IMR-90 (cell line): ENCODE data around the gene ANKFN1. TPM values are rescaled to one million over a fixed set of nuclear protein-coding genes. Genes with fewer than 3 reads are reported as not detected.

Experiments
- ATAC-seq: fragments of 200-7000 bp; cut with Tn5 transposase; 2 replicates; pipeline ENCODE4 v1.9.1; 2020; ENCODE audit warnings: low read depth, mild to moderate bottlenecking, moderate library complexity
- BruUV-seq: library from RNA; stranded (reverse); fragments of 400-500 nt; replicated peaks from 2 replicates; lab custom pipeline; 2021; lab: Mats Ljungman, UMichigan
- CTCF ChIA-PET: fragments of 300-600 bp; formaldehyde crosslinking; extraction: SDS; loops from one replicate; lab custom pipeline; 2021; ENCODE audit warnings: antibody characterized with exemption; lab: Yijun Ruan, JAX
- POLR2A ChIA-PET: fragments of 300-600 bp; sonication (Branson Sonifier 250); formaldehyde crosslinking; loops from one replicate; lab custom pipeline; 2022; ENCODE audit warnings: antibody characterized with exemption; ENCODE audit not compliant: unreplicated experiment; lab: Charles Lee
- DNase-seq: peaks from one replicate; pipeline ENCODE4 v3.0.0; 2013
- H2AFZ ChIP-seq: replicated peaks from 2 replicates; pipeline ENCODE3; 2013; ENCODE audit warnings: low read length, mild to moderate bottlenecking; ENCODE audit not compliant: poor library complexity
- H2AK5ac ChIP-seq: 2 replicates; pipeline ENCODE4 v1.6.1; 2013; ENCODE audit warnings: low read depth, low read length, inconsistent platforms
- H2AK9ac ChIP-seq: replicated peaks from 2 replicates; pipeline ENCODE3; 2013; ENCODE audit warnings: mild to moderate bottlenecking, low read depth, low read length, moderate library complexity; ENCODE audit not compliant: poor library complexity
- H2BK120ac ChIP-seq: 2 replicates; pipeline ENCODE4 v1.6.1; 2013; ENCODE audit warnings: low read depth, low read length, inconsistent platforms
- H2BK15ac ChIP-seq: 3 replicates; pipeline ENCODE4 v1.6.1; 2013; ENCODE audit warnings: low read depth, low read length, inconsistent platforms
- H2BK20ac ChIP-seq: 2 replicates; pipeline ENCODE4 v1.6.1; 2013; ENCODE audit warnings: low read depth, mild to moderate bottlenecking, inconsistent platforms, low read length, moderate library complexity
- H2BK5ac ChIP-seq: 2 replicates; pipeline ENCODE4 v1.6.1; 2013; ENCODE audit warnings: mild to moderate bottlenecking, low read depth, low read length, inconsistent platforms; ENCODE audit not compliant: poor library complexity, severe bottlenecking
- H3K14ac ChIP-seq: replicated peaks from 2 replicates; pipeline ENCODE4 v1.6.1; 2013; ENCODE audit warnings: low read depth, low read length, inconsistent platforms
- H3K18ac ChIP-seq: 2 replicates; pipeline ENCODE4 v1.6.1; 2013; ENCODE audit warnings: low read depth, low read length, control low read depth
- H3K23ac ChIP-seq: 2 replicates; pipeline ENCODE4 v1.6.1; 2013; ENCODE audit warnings: low read depth, low read length, inconsistent platforms
- H3K27ac ChIP-seq: 2 replicates; pipeline ENCODE4 v1.5.1; 2013; ENCODE audit warnings: mild to moderate bottlenecking, control low read depth, low read length; ENCODE audit not compliant: insufficient read depth
- H3K27me3 ChIP-seq: 2 replicates; pipeline ENCODE4 v1.6.1; 2013; ENCODE audit warnings: low read length; ENCODE audit not compliant: control insufficient read depth, insufficient read depth
- H3K36me3 ChIP-seq: 2 replicates; pipeline ENCODE4 v1.6.1; 2013; ENCODE audit warnings: low read length, mixed read lengths; ENCODE audit not compliant: control insufficient read depth, insufficient read depth
- H3K4ac ChIP-seq: 2 replicates; pipeline ENCODE4 v1.6.1; 2013; ENCODE audit warnings: low read depth, low read length, inconsistent platforms
- H3K4me1 ChIP-seq: 2 replicates; pipeline ENCODE4 v1.6.1; 2013; ENCODE audit warnings: low read length, mixed read lengths; ENCODE audit not compliant: control insufficient read depth, insufficient read depth
- H3K4me2 ChIP-seq: 2 replicates; pipeline ENCODE4 v1.6.1; 2013; ENCODE audit warnings: low read depth, mild to moderate bottlenecking, control low read depth, low read length, moderate library complexity
- H3K4me3 ChIP-seq: 2 replicates; pipeline ENCODE4 v1.5.1; 2013; ENCODE audit warnings: low read depth, mild to moderate bottlenecking, control low read depth, low read length, moderate library complexity; ENCODE audit not compliant: insufficient read depth
- H3K56ac ChIP-seq: 2 replicates; pipeline ENCODE4 v1.6.1; 2013; ENCODE audit warnings: low read length, inconsistent platforms; ENCODE audit not compliant: insufficient read depth; ENCODE audit errors: extremely low read depth
- H3K79me1 ChIP-seq, 2 experiments: 2 replicates each; pipeline ENCODE4 v1.6.1; 2013; ENCODE audit warnings: low read length in 2 of 2, inconsistent platforms in 1 of 2, low read depth in 1 of 2
- H3K9ac ChIP-seq: 2 replicates; pipeline ENCODE4 v1.6.1; 2013; ENCODE audit warnings: low read depth, low read length, control low read depth
- H3K9me1 ChIP-seq: 2 replicates; pipeline ENCODE4 v1.6.1; 2013; ENCODE audit warnings: low read length, inconsistent platforms; ENCODE audit not compliant: insufficient read depth
- H3K9me3 ChIP-seq: 2 replicates; pipeline ENCODE4 v1.6.1; 2013; ENCODE audit warnings: low read length; ENCODE audit not compliant: control insufficient read depth, insufficient read depth
- H4K20me1 ChIP-seq: 2 replicates; pipeline ENCODE4 v1.6.1; 2013; ENCODE audit warnings: low read length, inconsistent platforms; ENCODE audit not compliant: insufficient read depth
- H4K5ac ChIP-seq: 2 replicates; pipeline ENCODE4 v1.6.1; 2013; ENCODE audit warnings: mild to moderate bottlenecking, low read depth, low read length, control low read depth
- H4K8ac ChIP-seq, 2 experiments: 2 replicates each; pipeline ENCODE4 v1.6.1; 2013; ENCODE audit warnings: low read depth in 2 of 2, low read length in 2 of 2, control low read depth in 1 of 2, inconsistent platforms in 1 of 2
- H4K91ac ChIP-seq: 2 replicates; pipeline ENCODE4 v1.6.1; 2013; ENCODE audit warnings: low read depth, low read length, inconsistent platforms; ENCODE audit not compliant: insufficient read depth
- MAFK ChIP-seq: IDR thresholded peaks from 2 replicates; pipeline ENCODE4 v1.6.1; 2012; ENCODE audit warnings: low read depth, low read length, improper control_type of control experiment
- NFE2L2 ChIP-seq: fragments of 150-350 bp; IDR thresholded peaks from 2 replicates; pipeline ENCODE4 v1.6.1; 2016; ENCODE audit warnings: low read depth, mild to moderate bottlenecking, low read length
- SMC3 ChIP-seq: fragments of 150-350 bp; IDR thresholded peaks from 2 replicates; pipeline ENCODE4 v1.6.1; 2016; ENCODE audit warnings: low read depth, mild to moderate bottlenecking, antibody characterized with exemption, low read length, moderate library complexity
- WGBS, 2 experiments: methylation state at CpG; one replicate each; pipeline versions ENCODE4 v1.1.5 to v1.1.7; 2013; ENCODE audit warnings: missing lambda C conversion rate in 2 of 2; ENCODE audit not compliant: insufficient read length in 1 of 2; ENCODE audit errors: extremely low coverage in 2 of 2; 5-methylcytosine and 5-hydroxymethylcytosine counted together
- dilution Hi-C: fragments of 300-500 bp; cut with HindIII; formaldehyde crosslinking; loops from one replicate; pipeline ENCODE4 v1.14.3; 2018; ENCODE audit warnings: low sequenced_read_pairs; ENCODE audit not compliant: unreplicated experiment
- in situ Hi-C: fragments of 300-500 bp; cut with MboI; formaldehyde crosslinking; loops from 3 replicates; pipeline ENCODE4 v1.14.3; 2019; ENCODE audit warnings: low sequenced_read_pairs, inconsistent platforms, mixed read lengths
- intact Hi-C: fragments of 100-400 bp; cut with micrococcal nuclease; formaldehyde crosslinking; loops from 2 replicates; pipeline ENCODE4 v1.10.0; 2022
- polyA plus RNA-seq, 3 experiments: library from polyadenylated mRNA; depleted of rRNA; stranded (reverse); fragments of >200 nt; gene quantifications; 2 replicates each; pipeline ENCODE4 v1.2.3, GENCODE V29; 2012; ENCODE audit warnings: low replicate concordance in 1 of 3
- total RNA-seq: library from RNA; depleted of rRNA; stranded (reverse); fragments of >200 nt; gene quantifications from 2 replicates; pipeline ENCODE4 v1.2.3, GENCODE V29; 2012

Gene ANKFN1
- total and polyA plus RNA-seq, 2 of the 4 experiments (the other 2 are of a cell fraction), result not detected

GRCh38 chr17:56222255-56222654, 69.0 kb downstream of the ANKFN1 start:
- ChIA-PET POLR2A (no interaction called here), CTCF (no interaction called here)
- peak overlapping the region; percentile 72 for H2BK120ac ChIP-seq
- no peak overlapping the region for H3K9ac ChIP-seq
- H3K79me1 ChIP-seq, result no peaks in the 10 kb centered on the region
- peak overlapping the region; percentile 56 for H2AK9ac ChIP-seq
- no peaks in the 10 kb centered on the region for H3K27me3 ChIP-seq
- H3K27ac ChIP-seq, result no peak overlapping the region
- ATAC-seq (0 out of 2 replicates have a peak, but pooled peaks have one; percentile 35), DNase-seq (peak; percentile 13)
- 0 out of 2 replicates have a peak overlapping the region, but pooled peaks have one; percentile 48 for H3K14ac ChIP-seq
- H2AFZ ChIP-seq, result peak overlapping the region; percentile 61
- TF ChIP-seq SMC3, result no peak
- peak; percentile 90 for TF ChIP-seq MAFK
- TF ChIP-seq NFE2L2, result peak; percentile 98
- H3K4me3 ChIP-seq, result no peak overlapping the region
- H3K36me3 ChIP-seq, result no peaks in the 10 kb centered on the region
- H2BK5ac ChIP-seq, result no peak overlapping the region
- peak overlapping the region; percentile 78 for H4K5ac ChIP-seq
- BruUV-seq, result no TSS peak
- no CpG with 5 or more reads among the region's 1 CpG for WGBS, 2 experiments
- in situ Hi-C loops, result no loop called here
- H3K4me2 ChIP-seq, result no peak overlapping the region
- H3K9me1 ChIP-seq, result no peaks in the 10 kb centered on the region
- H4K91ac ChIP-seq, result peak overlapping the region; percentile 55; the same call in 1 of the 2 replicates
- dilution Hi-C loops, result no loop called here
- H3K56ac ChIP-seq, result no peak overlapping the region
- no peaks in the 10 kb centered on the region for H3K9me3 ChIP-seq
- no peak overlapping the region for H2BK15ac ChIP-seq
- H3K4ac ChIP-seq, result peak overlapping the region; percentile 37; the same call in 1 of the 2 replicates
- no peak overlapping the region for H3K23ac ChIP-seq
- H4K20me1 ChIP-seq, result no peaks in the 10 kb centered on the region
- H4K8ac ChIP-seq, result peak overlapping the region in 1 of 2 experiments; percentile 46; a peak in 1 of 4 replicates
- intact Hi-C loops, result no loop called here
- H2BK20ac ChIP-seq, result peak overlapping the region; percentile 56; the same call in 1 of the 2 replicates
- H3K4me1 ChIP-seq, result peaks cover 3% of the 10 kb centered on the region
- peak overlapping the region; percentile 86; the same call in 1 of the 2 replicates for H3K18ac ChIP-seq
- no peak overlapping the region; the same call in 1 of the 2 replicates for H2AK5ac ChIP-seq
